NT2/D1 (cell line): ENCODE results near the gene TBC1D8B.

Experiments used
- SUZ12 ChIP-seq: IDR thresholded peaks from 2 replicates; pipeline ENCODE4 v1.6.1; 2011; ENCODE audit not compliant: insufficient read length, insufficient read depth; ENCODE audit errors: extremely low read depth
- YY1 ChIP-seq: IDR thresholded peaks from 2 replicates; pipeline ENCODE4 v1.6.1; 2011; ENCODE audit not compliant: insufficient read length, insufficient read depth

- TF ChIP-seq SUZ12 (no peak), YY1 (no peak)
Measured at GRCh38 chrX:106894978-106895452, 92.5 kb downstream of the TBC1D8B start.
